Measurements from ENCODE around the gene PPP1R1C.
A peak's percentile ranks its signal among the peaks of the same experiment; 100 is the strongest.

The PPP1R1C gene

DNA sequence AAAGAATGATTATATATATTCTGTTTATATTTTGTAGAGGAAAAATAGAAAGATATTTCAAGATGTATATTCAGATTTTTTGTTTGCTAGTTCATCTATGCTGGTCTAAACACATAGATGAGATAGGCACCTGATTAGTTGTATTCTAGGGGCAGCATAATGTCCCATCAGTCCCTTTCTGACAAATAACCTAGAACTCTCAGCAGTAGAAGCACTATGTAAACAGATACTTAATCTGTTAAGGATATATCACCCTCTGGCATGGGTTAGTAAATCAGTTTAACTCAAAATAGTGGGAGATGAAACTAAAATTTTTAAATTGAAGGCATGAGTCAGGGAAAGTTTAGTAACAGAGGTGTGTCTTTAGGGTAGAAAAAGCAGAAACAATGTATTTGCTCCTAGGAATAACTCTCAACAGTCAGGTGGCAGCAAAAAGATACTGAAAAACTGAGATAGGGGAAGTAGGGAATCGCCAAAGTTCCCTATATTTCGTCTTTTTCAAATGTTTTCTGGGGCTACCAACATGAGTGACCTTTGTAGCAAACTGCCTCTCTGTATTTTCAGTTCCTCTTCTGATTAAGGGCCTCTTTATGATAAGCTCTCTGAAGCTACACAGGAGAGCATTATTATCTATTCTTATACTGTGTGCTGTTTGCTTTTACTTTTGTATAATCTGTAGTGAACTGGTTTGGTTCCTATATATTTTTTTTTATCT lies 5.7 kb downstream of the PPP1R1C start:
- DNase-seq (ENCODE audit: low spot score), result peak; percentile 63
- in situ Hi-C loops (cut with MboI; ENCODE audit: low sequenced_read_pairs, unreplicated experiment), result no loop called here
- TF ChIP-seq, protein P1, sequence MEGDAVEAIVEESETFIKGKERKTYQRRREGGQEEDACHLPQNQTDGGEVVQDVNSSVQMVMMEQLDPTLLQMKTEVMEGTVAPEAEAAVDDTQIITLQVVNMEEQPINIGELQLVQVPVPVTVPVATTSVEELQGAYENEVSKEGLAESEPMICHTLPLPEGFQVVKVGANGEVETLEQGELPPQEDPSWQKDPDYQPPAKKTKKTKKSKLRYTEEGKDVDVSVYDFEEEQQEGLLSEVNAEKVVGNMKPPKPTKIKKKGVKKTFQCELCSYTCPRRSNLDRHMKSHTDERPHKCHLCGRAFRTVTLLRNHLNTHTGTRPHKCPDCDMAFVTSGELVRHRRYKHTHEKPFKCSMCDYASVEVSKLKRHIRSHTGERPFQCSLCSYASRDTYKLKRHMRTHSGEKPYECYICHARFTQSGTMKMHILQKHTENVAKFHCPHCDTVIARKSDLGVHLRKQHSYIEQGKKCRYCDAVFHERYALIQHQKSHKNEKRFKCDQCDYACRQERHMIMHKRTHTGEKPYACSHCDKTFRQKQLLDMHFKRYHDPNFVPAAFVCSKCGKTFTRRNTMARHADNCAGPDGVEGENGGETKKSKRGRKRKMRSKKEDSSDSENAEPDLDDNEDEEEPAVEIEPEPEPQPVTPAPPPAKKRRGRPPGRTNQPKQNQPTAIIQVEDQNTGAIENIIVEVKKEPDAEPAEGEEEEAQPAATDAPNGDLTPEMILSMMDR (IDR thresholded peaks at IDR 0.05; ENCODE audit: borderline replicate concordance, control extremely low read depth, extremely low read depth, insufficient read depth, missing control alignments), result no peak

DNA sequence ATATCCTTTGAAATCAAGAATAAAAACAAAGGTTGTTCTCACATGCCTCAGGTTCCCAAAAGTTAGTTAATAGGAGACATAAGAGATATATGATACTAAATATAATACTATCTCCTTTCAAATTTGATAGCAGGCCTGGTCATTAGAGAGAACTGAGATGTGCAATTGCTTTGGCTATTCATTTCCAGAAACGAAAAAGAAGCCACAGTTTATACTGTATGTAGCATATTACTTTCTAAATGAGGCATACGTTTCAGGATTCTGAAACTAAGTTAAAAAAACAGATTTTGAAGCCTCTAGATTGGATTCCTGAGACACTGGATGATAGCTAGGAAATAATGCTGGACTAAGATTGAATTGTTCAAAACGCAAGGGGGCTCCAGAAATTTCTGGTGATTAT lies 7.1 kb downstream of the PPP1R1C start:
- DNase-seq (ENCODE audit: low spot score), result peak; percentile 64
- TF ChIP-seq, protein P1 (IDR thresholded peaks at IDR 0.05; ENCODE audit: borderline replicate concordance, control extremely low read depth, extremely low read depth, insufficient read depth, missing control alignments), result no peak
- in situ Hi-C loops (cut with MboI; ENCODE audit: low sequenced_read_pairs, unreplicated experiment), result no loop called here

DNA sequence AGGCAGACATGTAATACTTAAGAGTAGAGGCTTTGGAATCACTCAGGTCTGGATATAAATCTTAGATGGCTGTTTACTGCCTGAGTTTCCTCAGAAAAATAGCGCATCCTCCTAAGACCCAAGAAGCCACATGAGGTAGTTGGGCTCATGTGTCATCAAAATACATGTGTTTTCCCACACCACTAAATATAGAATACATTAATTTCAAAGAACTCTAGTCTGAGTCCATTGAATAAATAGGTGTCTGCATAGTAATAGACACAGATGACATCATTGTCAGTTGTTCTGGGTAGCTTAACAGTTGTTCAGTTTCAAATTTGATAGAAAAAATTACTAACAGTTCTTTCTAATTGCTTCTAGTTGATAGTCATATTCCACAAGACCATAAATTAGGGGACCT lies 9.6 kb downstream of the PPP1R1C start:
- in situ Hi-C loops (cut with MboI; ENCODE audit: low sequenced_read_pairs, unreplicated experiment), result no loop called here
- TF ChIP-seq, protein P1 (IDR thresholded peaks at IDR 0.05; ENCODE audit: borderline replicate concordance, control extremely low read depth, extremely low read depth, insufficient read depth, missing control alignments), result no peak
- DNase-seq (ENCODE audit: low spot score), result no peak

DNA sequence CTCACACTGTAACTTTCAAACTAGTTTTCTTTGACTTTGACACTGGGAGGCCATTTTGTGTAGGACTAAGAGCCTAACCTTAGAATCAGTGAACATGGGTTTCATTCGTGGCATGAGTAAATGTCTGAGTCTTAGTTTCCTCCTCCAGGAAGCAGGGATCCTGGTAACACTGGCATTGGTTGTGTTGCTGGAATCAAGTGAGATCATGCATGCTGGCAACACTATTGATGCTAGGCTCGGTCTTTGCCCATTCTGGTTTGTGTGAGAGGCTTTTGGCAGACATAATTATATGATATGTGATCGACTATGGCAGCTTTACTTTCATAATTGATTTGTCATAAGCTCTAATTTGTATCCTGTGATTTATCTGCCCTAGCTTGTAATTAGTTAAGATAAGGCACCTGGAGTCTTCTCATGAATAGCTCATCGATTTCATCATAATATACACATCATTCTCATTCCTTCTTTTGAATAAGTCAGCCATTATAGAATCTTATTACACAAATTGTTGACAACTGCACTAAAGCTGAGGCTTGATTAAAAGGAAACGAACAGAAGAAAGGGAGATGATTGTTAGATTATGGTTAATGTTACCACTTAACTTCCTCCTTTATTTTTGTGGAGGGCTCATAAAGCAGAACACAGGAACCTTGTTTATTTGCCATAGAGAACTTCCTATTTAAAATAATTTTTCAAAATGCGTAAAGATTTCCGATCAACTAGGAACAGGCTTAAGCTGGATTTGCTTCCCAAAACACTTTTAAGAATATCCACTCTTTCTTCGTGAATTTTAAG lies 12.6 kb downstream of the PPP1R1C start:
- in situ Hi-C loops (cut with MboI; ENCODE audit: low sequenced_read_pairs, unreplicated experiment), result no loop called here
- TF ChIP-seq, protein P1 (IDR thresholded peaks at IDR 0.05; ENCODE audit: borderline replicate concordance, control extremely low read depth, extremely low read depth, insufficient read depth, missing control alignments), result no peak
- DNase-seq (ENCODE audit: low spot score), result no peak

DNA sequence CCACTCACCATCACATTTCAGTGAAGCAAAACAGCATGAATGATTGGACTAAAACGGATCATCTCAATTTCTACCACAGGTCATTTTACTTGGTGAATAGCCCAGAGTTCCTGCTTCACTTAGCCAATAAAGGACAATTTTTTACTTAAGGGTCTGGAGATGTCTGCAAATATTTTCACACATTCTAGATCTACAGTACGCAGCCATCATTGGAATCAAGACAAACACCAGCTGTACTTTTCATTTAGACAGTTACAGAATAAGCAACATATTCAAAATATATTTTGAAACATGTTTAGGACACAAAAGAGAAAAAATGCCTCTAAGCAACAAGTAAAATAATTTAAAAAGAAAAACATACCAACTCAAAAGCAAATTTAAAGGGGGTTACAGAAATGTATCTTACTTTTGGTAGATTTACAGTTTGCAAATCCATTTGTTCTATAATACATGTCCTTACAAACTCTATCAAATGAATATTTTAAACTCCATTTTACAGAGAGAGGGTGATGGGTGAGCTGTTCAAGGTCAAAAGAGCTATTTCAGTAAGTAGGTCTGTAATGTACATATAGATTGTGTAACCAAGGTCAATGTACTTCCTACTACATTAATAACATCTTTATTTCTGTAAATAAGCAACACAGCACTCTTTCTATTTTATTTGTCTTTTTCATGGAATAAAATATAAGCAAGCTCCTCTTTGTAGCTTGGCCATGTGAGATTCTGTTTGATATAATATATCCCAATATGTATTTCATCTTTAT lies 13.4 kb downstream of the PPP1R1C start:
- TF ChIP-seq, protein P1 (IDR thresholded peaks at IDR 0.05; ENCODE audit: borderline replicate concordance, control extremely low read depth, extremely low read depth, insufficient read depth, missing control alignments), result no peak
- in situ Hi-C loops (cut with MboI; ENCODE audit: low sequenced_read_pairs, unreplicated experiment), result no loop called here
- DNase-seq (ENCODE audit: low spot score), result no peak

DNA sequence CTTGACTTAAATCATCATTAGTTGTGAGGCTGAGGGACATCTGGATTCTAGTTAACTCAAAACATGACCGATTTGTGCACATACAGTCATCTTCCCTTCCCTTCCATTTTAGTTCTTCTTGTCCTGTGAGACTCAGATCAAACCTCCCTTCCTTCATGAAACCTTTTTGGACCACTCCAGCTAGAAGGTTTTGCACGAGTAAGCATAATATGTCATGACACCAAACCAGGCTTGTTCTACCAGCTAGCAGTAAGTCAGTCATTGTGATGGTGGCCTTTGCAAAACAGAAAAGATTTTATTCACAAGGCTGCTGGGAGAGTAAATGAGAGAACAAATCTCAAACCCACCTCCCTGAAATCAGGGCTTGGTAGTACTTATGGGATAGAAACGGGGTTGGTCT lies 14.3 kb downstream of the PPP1R1C start:
- in situ Hi-C loops (cut with MboI; ENCODE audit: low sequenced_read_pairs, unreplicated experiment), result no loop called here
- TF ChIP-seq, protein P1 (IDR thresholded peaks at IDR 0.05; ENCODE audit: borderline replicate concordance, control extremely low read depth, extremely low read depth, insufficient read depth, missing control alignments), result no peak
- DNase-seq (ENCODE audit: low spot score), result no peak
